OCI-LY7 (cell line): ENCODE results near the gene TMTC1. TPM values are rescaled to one million over a fixed set of nuclear protein-coding genes. Genes with fewer than 3 reads are reported as not detected.

Experiments used
- BruUV-seq: library from RNA; stranded (reverse); fragments of 400-500 nt; replicated peaks from 2 replicates; lab custom pipeline; 2021; lab: Mats Ljungman, UMichigan
- CTCF ChIA-PET: fragments of 300-600 bp; sonication (Branson Sonifier 250); formaldehyde crosslinking; loops from one replicate; lab custom pipeline; 2022; ENCODE audit warnings: antibody characterized with exemption; ENCODE audit not compliant: unreplicated experiment; lab: Charles Lee
- POLR2A ChIA-PET: fragments of 300-600 bp; sonication (Branson Sonifier 250); formaldehyde crosslinking; loops from one replicate; lab custom pipeline; 2022; ENCODE audit warnings: antibody characterized with exemption; lab: Charles Lee
- DNase-seq: peaks from one replicate; pipeline ENCODE4 v3.0.0-alpha.2; 2015; ENCODE audit warnings: low spot score
- H2AFZ ChIP-seq: fragments of 200-600 bp; sonication (generic), shearing (Covaris generic); 2 replicates; pipeline ENCODE4 v1.6.1; 2014; ENCODE audit warnings: mild to moderate bottlenecking, antibody characterized with exemption, low read length, moderate library complexity
- H3K27ac ChIP-seq: fragments of 200-600 bp; sonication (generic); 2 replicates; pipeline ENCODE4 v1.5.1; 2014; ENCODE audit warnings: mixed run types, low read depth, mild to moderate bottlenecking, moderate library complexity, low read length, inconsistent platforms; ENCODE audit not compliant: poor library complexity, severe bottlenecking
- H3K36me3 ChIP-seq: fragments of 200-600 bp; sonication (generic); 2 replicates; pipeline ENCODE4 v1.6.1; 2014; ENCODE audit warnings: mild to moderate bottlenecking, antibody characterized with exemption, low read length, moderate library complexity, mixed read lengths; ENCODE audit not compliant: insufficient read depth
- H3K4me1 ChIP-seq: fragments of 200-600 bp; sonication (generic); 2 replicates; pipeline ENCODE4 v1.5.1; 2014; ENCODE audit warnings: mild to moderate bottlenecking, low read length; ENCODE audit not compliant: insufficient read depth, poor library complexity, severe bottlenecking
- H3K4me2 ChIP-seq: fragments of 200-600 bp; sonication (generic); 2 replicates; pipeline ENCODE4 v1.6.1; 2014; ENCODE audit warnings: mild to moderate bottlenecking, low read length
- H3K4me3 ChIP-seq: fragments of 200-600 bp; sonication (generic); 2 replicates; pipeline ENCODE4 v1.5.1; 2014; ENCODE audit warnings: mild to moderate bottlenecking, low read depth, low read length; ENCODE audit not compliant: poor library complexity, severe bottlenecking
- H3K79me2 ChIP-seq: fragments of 200-600 bp; sonication (generic); 2 replicates; pipeline ENCODE4 v1.6.1; 2016; ENCODE audit warnings: low read depth, mild to moderate bottlenecking, low read length, moderate library complexity, mixed read lengths; ENCODE audit not compliant: insufficient read depth
- H3K9me2 ChIP-seq: fragments of 200-600 bp; sonication (generic); 2 replicates; pipeline ENCODE4 v1.6.1; 2016; ENCODE audit warnings: mild to moderate bottlenecking, low read length, mixed read lengths; ENCODE audit not compliant: insufficient read depth
- H3K9me3 ChIP-seq: fragments of 200-600 bp; sonication (generic); 2 replicates; pipeline ENCODE4 v1.6.1; 2014; ENCODE audit warnings: mild to moderate bottlenecking, mixed run types, low read length, mixed read lengths
- H4K20me1 ChIP-seq: fragments of 200-600 bp; sonication (generic); 2 replicates; pipeline ENCODE4 v1.6.1; 2014; ENCODE audit warnings: mild to moderate bottlenecking, antibody characterized with exemption, low read length, moderate library complexity, mixed read lengths; ENCODE audit not compliant: insufficient read depth
- EZH2phosphoT487 ChIP-seq: fragments of 200-600 bp; sonication (generic); IDR thresholded peaks from 2 replicates; pipeline ENCODE4 v1.6.1; 2018; ENCODE audit warnings: low read depth, borderline replicate concordance, mild to moderate bottlenecking, mixed run types, antibody characterized with exemption, low read length, moderate library complexity, mixed read lengths
- intact Hi-C: fragments of 100-400 bp; cut with micrococcal nuclease; formaldehyde crosslinking; loops from one replicate; pipeline ENCODE4 v1.10.0; 2022; ENCODE audit not compliant: unreplicated experiment
- total RNA-seq, 2 experiments: library from RNA; depleted of rRNA in 1 of 2; stranded (reverse); fragments of >200 nt in 1 of 2; shearing (Covaris generic) in 1 of 2; gene quantifications; 2 replicates each; pipeline ENCODE4 v1.2.3, GENCODE V29; 2014 to 2022
- TF ChIP-seq, protein P1 (sequence below): fragments of 200-600 bp; sonication (generic); conservative IDR thresholded peaks from 2 replicates; pipeline ENCODE4 v1.5.1; 2014; ENCODE audit warnings: mild to moderate bottlenecking, antibody characterized with exemption, low read length, moderate library complexity, mixed read lengths

TMTC1 gene
- total RNA-seq, 2 experiments from 2014 or later: not detected

DNA sequence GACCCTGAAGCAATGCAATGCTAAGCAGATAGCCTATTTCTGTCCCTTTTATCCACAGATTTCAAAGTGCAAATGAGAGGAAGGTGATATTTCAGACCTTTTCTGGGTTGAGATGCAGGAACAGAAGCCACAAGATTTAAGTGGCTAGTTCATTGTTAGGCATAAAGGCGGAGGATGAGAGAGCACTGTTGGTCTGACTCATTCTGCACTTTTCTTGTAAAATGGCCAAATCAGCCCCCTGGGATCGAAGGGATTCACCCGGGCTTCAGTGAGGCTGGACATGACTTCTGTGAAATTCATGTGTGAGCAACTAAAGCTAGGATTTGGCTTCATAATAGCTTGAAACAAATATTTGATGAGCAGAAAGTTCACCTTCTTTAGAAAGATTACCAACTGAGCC lies 184.4 kb downstream of the TMTC1 start:
- TF ChIP-seq, protein P1, sequence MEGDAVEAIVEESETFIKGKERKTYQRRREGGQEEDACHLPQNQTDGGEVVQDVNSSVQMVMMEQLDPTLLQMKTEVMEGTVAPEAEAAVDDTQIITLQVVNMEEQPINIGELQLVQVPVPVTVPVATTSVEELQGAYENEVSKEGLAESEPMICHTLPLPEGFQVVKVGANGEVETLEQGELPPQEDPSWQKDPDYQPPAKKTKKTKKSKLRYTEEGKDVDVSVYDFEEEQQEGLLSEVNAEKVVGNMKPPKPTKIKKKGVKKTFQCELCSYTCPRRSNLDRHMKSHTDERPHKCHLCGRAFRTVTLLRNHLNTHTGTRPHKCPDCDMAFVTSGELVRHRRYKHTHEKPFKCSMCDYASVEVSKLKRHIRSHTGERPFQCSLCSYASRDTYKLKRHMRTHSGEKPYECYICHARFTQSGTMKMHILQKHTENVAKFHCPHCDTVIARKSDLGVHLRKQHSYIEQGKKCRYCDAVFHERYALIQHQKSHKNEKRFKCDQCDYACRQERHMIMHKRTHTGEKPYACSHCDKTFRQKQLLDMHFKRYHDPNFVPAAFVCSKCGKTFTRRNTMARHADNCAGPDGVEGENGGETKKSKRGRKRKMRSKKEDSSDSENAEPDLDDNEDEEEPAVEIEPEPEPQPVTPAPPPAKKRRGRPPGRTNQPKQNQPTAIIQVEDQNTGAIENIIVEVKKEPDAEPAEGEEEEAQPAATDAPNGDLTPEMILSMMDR: no peak
- CTCF ChIA-PET: no interaction called here
- no peaks in the 10 kb centered on the region for H3K4me1 ChIP-seq
- no peak overlapping the region for H3K4me3 ChIP-seq
- no peak for DNase-seq
- H4K20me1 ChIP-seq: no peaks in the 10 kb centered on the region
- H2AFZ ChIP-seq: no peak overlapping the region
- H3K4me2 ChIP-seq: no peak overlapping the region
- no peaks in the 10 kb centered on the region for H3K79me2 ChIP-seq
- POLR2A ChIA-PET: no interaction called here
- H3K36me3 ChIP-seq: no peaks in the 10 kb centered on the region
- intact Hi-C loops: no loop called here
- H3K27ac ChIP-seq: no peak overlapping the region
- no peaks in the 10 kb centered on the region for H3K9me2 ChIP-seq
- H3K9me3 ChIP-seq: no peaks in the 10 kb centered on the region
- BruUV-seq: no TSS peak

DNA sequence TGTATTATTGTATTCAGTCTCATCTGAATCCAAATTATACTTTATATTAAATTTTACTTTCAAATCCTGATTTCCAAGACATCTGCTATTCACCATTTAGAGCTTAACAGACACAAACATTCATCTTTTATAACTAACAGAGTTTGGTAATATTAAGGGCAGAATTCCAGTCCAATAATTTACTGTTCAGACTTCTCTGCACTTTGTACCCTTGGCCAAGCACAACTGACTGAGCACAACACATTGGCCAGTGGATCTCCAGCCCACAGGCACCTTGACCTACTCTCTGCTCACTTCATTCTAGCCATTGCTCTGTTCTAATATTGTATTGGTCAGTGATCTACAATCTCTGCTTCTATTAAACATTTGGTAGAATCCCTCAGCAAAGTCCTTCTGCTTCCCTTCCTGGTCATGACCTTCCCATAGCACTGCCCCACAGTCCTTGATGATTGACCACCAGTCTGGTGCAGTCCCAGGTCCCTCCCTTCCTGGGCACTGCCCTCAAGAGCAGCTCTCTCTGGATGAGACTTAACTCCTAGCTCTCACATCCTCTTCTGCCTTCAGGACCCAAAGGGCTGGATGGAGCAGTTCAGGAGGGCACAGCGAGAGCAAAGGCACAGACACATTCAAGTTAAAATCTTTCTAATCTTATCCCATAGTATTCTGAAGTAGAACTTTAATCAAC lies 188.5 kb downstream of the TMTC1 start:
- no peaks in the 10 kb centered on the region for H3K9me3 ChIP-seq
- no peak for TF ChIP-seq EZH2phosphoT487
- TF ChIP-seq, protein P1: no peak
- H2AFZ ChIP-seq: no peak overlapping the region
- H4K20me1 ChIP-seq: no peaks in the 10 kb centered on the region
- no peaks in the 10 kb centered on the region for H3K4me1 ChIP-seq
- no TSS peak for BruUV-seq
- H3K27ac ChIP-seq: no peak overlapping the region
- ChIA-PET CTCF (no interaction called here), POLR2A (no interaction called here)
- intact Hi-C loops: no loop called here
- H3K36me3 ChIP-seq: no peaks in the 10 kb centered on the region
- no peak for DNase-seq
- H3K4me3 ChIP-seq: no peak overlapping the region
- no peak overlapping the region for H3K4me2 ChIP-seq
- H3K9me2 ChIP-seq: no peaks in the 10 kb centered on the region
- no peaks in the 10 kb centered on the region for H3K79me2 ChIP-seq

DNA sequence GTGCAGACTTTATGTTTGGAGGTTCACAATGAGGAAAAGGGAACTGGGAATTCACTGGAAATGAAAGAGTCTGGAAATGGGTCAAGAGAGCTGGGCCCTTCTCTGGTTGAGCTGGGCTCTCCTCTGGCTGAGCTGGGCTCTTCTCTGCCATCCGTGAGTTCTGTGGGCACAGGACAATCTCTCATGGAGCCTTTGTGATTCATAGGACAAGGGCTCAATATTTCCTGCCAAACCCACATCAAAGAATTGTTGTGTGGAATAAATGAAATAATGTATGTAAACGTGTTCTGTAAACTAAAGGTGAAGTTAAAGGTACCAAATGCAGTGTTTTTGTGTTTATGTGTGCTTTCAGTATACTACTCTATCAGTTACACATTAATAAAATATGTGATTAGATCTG lies 190.7 kb downstream of the TMTC1 start:
- Histone ChIP-seq H3K4me1 (no peaks in the 10 kb centered on the region), H3K9me2 (no peaks in the 10 kb centered on the region), H3K4me3 (no peak overlapping the region), H3K27ac (no peak overlapping the region), H3K4me2 (no peak overlapping the region), H4K20me1 (no peaks in the 10 kb centered on the region), H3K79me2 (no peaks in the 10 kb centered on the region), H3K9me3 (no peaks in the 10 kb centered on the region), H3K36me3 (no peaks in the 10 kb centered on the region), H2AFZ (no peak overlapping the region)
- ChIA-PET POLR2A (no interaction called here), CTCF (no interaction called here)
- TF ChIP-seq, protein P1: no peak
- TF ChIP-seq EZH2phosphoT487: no peak
- intact Hi-C loops: no loop called here
- BruUV-seq: no TSS peak
- no peak for DNase-seq
